Thyroid gland (tissue), 4 donors: ENCODE data around the gene SEZ6L.

Source experiments
- POLR2A ChIP-seq, 2 donors: fragments of 450-650 bp; IDR thresholded peaks; one replicate each; pipeline ENCODE4 v1.6.1; 2017; ENCODE audit warnings: antibody characterized with exemption in 2 of 2, mild to moderate bottlenecking in 2 of 2, moderate library complexity in 1 of 2
- TF ChIP-seq, protein P1 (sequence below), 6 experiments: fragments of 200-600 bp in 3 of 6; fragments of 450-650 bp in 3 of 6; sonication (generic) in 3 of 6; IDR thresholded peaks; one replicate each; pipeline ENCODE4 v1.5.1; 2016 to 2019; ENCODE audit warnings: antibody characterized with exemption in 6 of 6, mild to moderate bottlenecking in 2 of 6, inconsistent platforms in 1 of 6, moderate library complexity in 1 of 6

GRCh38 chr22:26328221-26328620 lies 159.0 kb downstream of the SEZ6L start:
- TF ChIP-seq, protein P1, sequence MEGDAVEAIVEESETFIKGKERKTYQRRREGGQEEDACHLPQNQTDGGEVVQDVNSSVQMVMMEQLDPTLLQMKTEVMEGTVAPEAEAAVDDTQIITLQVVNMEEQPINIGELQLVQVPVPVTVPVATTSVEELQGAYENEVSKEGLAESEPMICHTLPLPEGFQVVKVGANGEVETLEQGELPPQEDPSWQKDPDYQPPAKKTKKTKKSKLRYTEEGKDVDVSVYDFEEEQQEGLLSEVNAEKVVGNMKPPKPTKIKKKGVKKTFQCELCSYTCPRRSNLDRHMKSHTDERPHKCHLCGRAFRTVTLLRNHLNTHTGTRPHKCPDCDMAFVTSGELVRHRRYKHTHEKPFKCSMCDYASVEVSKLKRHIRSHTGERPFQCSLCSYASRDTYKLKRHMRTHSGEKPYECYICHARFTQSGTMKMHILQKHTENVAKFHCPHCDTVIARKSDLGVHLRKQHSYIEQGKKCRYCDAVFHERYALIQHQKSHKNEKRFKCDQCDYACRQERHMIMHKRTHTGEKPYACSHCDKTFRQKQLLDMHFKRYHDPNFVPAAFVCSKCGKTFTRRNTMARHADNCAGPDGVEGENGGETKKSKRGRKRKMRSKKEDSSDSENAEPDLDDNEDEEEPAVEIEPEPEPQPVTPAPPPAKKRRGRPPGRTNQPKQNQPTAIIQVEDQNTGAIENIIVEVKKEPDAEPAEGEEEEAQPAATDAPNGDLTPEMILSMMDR (IDR thresholded peaks at IDR 0.05): no peak
- TF ChIP-seq POLR2A (IDR thresholded peaks at IDR 0.05): no peak
